ENCODE results near the gene NDUFS4. TPM values are rescaled to one million over a fixed set of nuclear protein-coding genes. Genes with fewer than 3 reads are reported as not detected.

The NDUFS4 gene
- total and polyA plus RNA-seq, 12 donors, result 40.3 to 268 (median 213) TPM

GRCh38 chr5:53613536-53613935 is 53.1 kb downstream of the NDUFS4 start:
- Histone ChIP-seq H3K27me3 (no peaks in the 10 kb centered on the region), H3K36me3 (peaks cover 0 to 6% (median 0%) of the 10 kb centered on the region in 9 donors), H3K4me3 (no peak overlapping the region), H3K9me3 (no peaks in the 10 kb centered on the region), H3K27ac (no peak overlapping the region), H3K4me1 (peaks cover 0 to 28% (median 7%) of the 10 kb centered on the region in 9 donors)
- intact Hi-C loops (cut with DNase I), result no loop called here
- no peak for ATAC-seq
- no peak for DNase-seq
- no peak for TF ChIP-seq CTCF (IDR thresholded peaks at IDR 0.05)

GRCh38 chr5:53614376-53614885 is 54.0 kb downstream of the NDUFS4 start:
- WGBS, 2 donors, result 82 to 87% methylated on average over 2 of the region's 2 CpGs
- DNase-seq (no peak), ATAC-seq (no peak)
- TF ChIP-seq CTCF (IDR thresholded peaks at IDR 0.05), result no peak
- no peak overlapping the region for H3K27ac ChIP-seq
- no peaks in the 10 kb centered on the region for H3K9me3 ChIP-seq
- H3K4me1 ChIP-seq, result peaks cover 0 to 22% (median 7%) of the 10 kb centered on the region in 9 donors
- intact Hi-C loops (cut with DNase I), result no loop called here
- H3K27me3 ChIP-seq, result no peaks in the 10 kb centered on the region
- no peaks in the 10 kb centered on the region for H3K36me3 ChIP-seq
- H3K4me3 ChIP-seq, result no peak overlapping the region

GRCh38 chr5:53616939-53617549 is 56.6 kb downstream of the NDUFS4 start:
- H3K9me3 ChIP-seq, result peaks cover 0 to 3% (median 0%) of the 10 kb centered on the region in 11 donors
- no peak for TF ChIP-seq CTCF (IDR thresholded peaks at IDR 0.05)
- DNase-seq, result no peak
- WGBS, 2 donors, result 94 to 96% methylated on average over 3 of the region's 3 CpGs
- no peak for ATAC-seq
- H3K4me1 ChIP-seq, result peaks cover 0 to 16% (median 6%) of the 10 kb centered on the region in 9 donors
- H3K27me3 ChIP-seq, result no peaks in the 10 kb centered on the region
- H3K36me3 ChIP-seq, result peaks cover 0 to 2% (median 0%) of the 10 kb centered on the region in 9 donors
- no peak overlapping the region for H3K4me3 ChIP-seq
- intact Hi-C loops (cut with DNase I), result no loop called here
- no peak overlapping the region for H3K27ac ChIP-seq

- WGBS, 2 donors, result 84 to 85% methylated on average over 6 of the region's 6 CpGs
- DNase-seq, result no peak
- Histone ChIP-seq H3K36me3 (peaks cover 0 to 19% (median 0%) of the 10 kb centered on the region in 9 donors), H3K4me1 (peaks cover 0 to 15% (median 6%) of the 10 kb centered on the region in 9 donors), H3K27me3 (no peaks in the 10 kb centered on the region), H3K27ac (no peak overlapping the region), H3K4me3 (no peak overlapping the region), H3K9me3 (peaks cover 0 to 21% (median under 1%) of the 10 kb centered on the region in 11 donors)
- intact Hi-C loops (cut with DNase I), result no loop called here
- ATAC-seq, result no peak
- no peak for TF ChIP-seq CTCF (IDR thresholded peaks at IDR 0.05)
These were observed 70.8 kb downstream of the NDUFS4 start for GRCh38 chr5:53631251-53631650.
